ENCODE measurements around the gene TACR1.

Gene TACR1

GRCh38 chr2:75090770-75091515 lies 108.4 kb downstream of the TACR1 start:
- TF ChIP-seq CTCF (IDR thresholded peaks at IDR 0.05), result no peak
- H3K9ac ChIP-seq, result no peak overlapping the region
- no peak overlapping the region for H2AFZ ChIP-seq
- H3K4me1 ChIP-seq, result no peaks in the 10 kb centered on the region
- no peaks in the 10 kb centered on the region for H3K36me3 ChIP-seq (ENCODE audit: control insufficient read depth, insufficient read depth, low read length)
- H3K4me3 ChIP-seq (ENCODE audit: low read depth, low read length), result no peak overlapping the region
- H3K79me2 ChIP-seq, result no peaks in the 10 kb centered on the region
- H3K27me3 ChIP-seq (ENCODE audit: control insufficient read depth, insufficient read depth, low read length), result no peaks in the 10 kb centered on the region
- H3K9me3 ChIP-seq (ENCODE audit: control insufficient read depth, low read length), result no peaks in the 10 kb centered on the region
- no peak overlapping the region for H3K27ac ChIP-seq
- no peak overlapping the region for H3K4me2 ChIP-seq (ENCODE audit: low read length)

GRCh38 chr2:75089471-75089870 lies 109.8 kb downstream of the TACR1 start:
- no peaks in the 10 kb centered on the region for H3K36me3 ChIP-seq (ENCODE audit: control insufficient read depth, insufficient read depth, low read length)
- no peak overlapping the region for H3K27ac ChIP-seq
- H3K9ac ChIP-seq, result no peak overlapping the region
- H3K4me3 ChIP-seq (ENCODE audit: low read depth, low read length), result no peak overlapping the region
- H3K4me1 ChIP-seq, result no peaks in the 10 kb centered on the region
- H3K27me3 ChIP-seq (ENCODE audit: control insufficient read depth, insufficient read depth, low read length), result no peaks in the 10 kb centered on the region
- H3K4me2 ChIP-seq (ENCODE audit: low read length), result no peak overlapping the region
- H3K9me3 ChIP-seq (ENCODE audit: control insufficient read depth, low read length), result no peaks in the 10 kb centered on the region
- no peaks in the 10 kb centered on the region for H3K79me2 ChIP-seq
- no peak for TF ChIP-seq CTCF (IDR thresholded peaks at IDR 0.05)
- no peak overlapping the region for H2AFZ ChIP-seq

GRCh38 chr2:75088791-75089190 lies 110.5 kb downstream of the TACR1 start:
- no peak overlapping the region for H3K4me2 ChIP-seq (ENCODE audit: low read length)
- no peak overlapping the region for H3K9ac ChIP-seq
- H3K4me1 ChIP-seq, result no peaks in the 10 kb centered on the region
- TF ChIP-seq CTCF (IDR thresholded peaks at IDR 0.05), result no peak
- H2AFZ ChIP-seq, result no peak overlapping the region
- no peak overlapping the region for H3K27ac ChIP-seq
- no peaks in the 10 kb centered on the region for H3K27me3 ChIP-seq (ENCODE audit: control insufficient read depth, insufficient read depth, low read length)
- H3K36me3 ChIP-seq (ENCODE audit: control insufficient read depth, insufficient read depth, low read length), result no peaks in the 10 kb centered on the region
- no peaks in the 10 kb centered on the region for H3K9me3 ChIP-seq (ENCODE audit: control insufficient read depth, low read length)
- no peak overlapping the region for H3K4me3 ChIP-seq (ENCODE audit: low read depth, low read length)
- no peaks in the 10 kb centered on the region for H3K79me2 ChIP-seq

- TF ChIP-seq CTCF (IDR thresholded peaks at IDR 0.05), result no peak
- Histone ChIP-seq H3K27ac (no peak overlapping the region), H2AFZ (no peak overlapping the region), H3K4me2 (ENCODE audit: low read length) (no peak overlapping the region), H3K9ac (no peak overlapping the region), H3K79me2 (no peaks in the 10 kb centered on the region), H3K36me3 (ENCODE audit: control insufficient read depth, insufficient read depth, low read length) (no peaks in the 10 kb centered on the region), H3K27me3 (ENCODE audit: control insufficient read depth, insufficient read depth, low read length) (no peaks in the 10 kb centered on the region), H3K4me3 (ENCODE audit: low read depth, low read length) (no peak overlapping the region), H3K9me3 (ENCODE audit: control insufficient read depth, low read length) (no peaks in the 10 kb centered on the region), H3K4me1 (no peaks in the 10 kb centered on the region)
These were observed 111.6 kb downstream of the TACR1 start for GRCh38 chr2:75087736-75088135.

- no peaks in the 10 kb centered on the region for H3K79me2 ChIP-seq
- H3K27me3 ChIP-seq (ENCODE audit: control insufficient read depth, insufficient read depth, low read length), result no peaks in the 10 kb centered on the region
- no peak overlapping the region for H3K27ac ChIP-seq
- no peak overlapping the region for H3K4me3 ChIP-seq (ENCODE audit: low read depth, low read length)
- H3K36me3 ChIP-seq (ENCODE audit: control insufficient read depth, insufficient read depth, low read length), result no peaks in the 10 kb centered on the region
- TF ChIP-seq CTCF (IDR thresholded peaks at IDR 0.05), result no peak
- no peak overlapping the region for H3K9ac ChIP-seq
- H3K9me3 ChIP-seq (ENCODE audit: control insufficient read depth, low read length), result no peaks in the 10 kb centered on the region
- H3K4me1 ChIP-seq, result no peaks in the 10 kb centered on the region
- H2AFZ ChIP-seq, result no peak overlapping the region
- H3K4me2 ChIP-seq (ENCODE audit: low read length), result no peak overlapping the region
These were observed 119.7 kb downstream of the TACR1 start for GRCh38 chr2:75079575-75079974.

Data from parathyroid adenoma (tissue), 2 donors.